Kidney (tissue), 14 donors: ENCODE data around the gene ARMC12. TPM values are rescaled to one million over a fixed set of nuclear protein-coding genes. Genes with fewer than 3 reads are reported as not detected.

ENCODE experiments used
- DNase-seq, 5 donors: peaks; one replicate each; pipeline ENCODE4 v3.0.0-alpha.2; 2013 to 2020
- FAIRE-seq: peaks from 2 replicates; lab custom pipeline; 2012; peaks lifted over from hg19 to GRCh38; lab: Jason Lieb, UNC
- H3K27ac ChIP-seq, 2 donors: one replicate each; pipeline ENCODE4 v1.7.0; 2013; ENCODE audit warnings: low read depth in 2 of 2, low read length in 2 of 2, inconsistent platforms in 1 of 2
- H3K27me3 ChIP-seq: one replicate; pipeline ENCODE4 v1.7.1; 2013; ENCODE audit warnings: low read length, inconsistent platforms; ENCODE audit not compliant: control insufficient read depth, insufficient read depth
- H3K36me3 ChIP-seq, 3 donors: one replicate each; pipeline versions ENCODE4 v1.7.0 to v1.7.1; 2013; ENCODE audit warnings: low read length in 3 of 3, control low read depth in 1 of 3, inconsistent platforms in 1 of 3; ENCODE audit not compliant: insufficient read depth in 3 of 3, control insufficient read depth in 2 of 3
- H3K4me1 ChIP-seq, 3 donors: one replicate each; pipeline versions ENCODE4 v1.7.0 to v1.7.1; 2013; ENCODE audit warnings: low read length in 3 of 3, inconsistent platforms in 1 of 3, low read depth in 1 of 3; ENCODE audit not compliant: control insufficient read depth in 2 of 3, insufficient read depth in 2 of 3
- H3K4me3 ChIP-seq, 3 donors: one replicate each; pipeline versions ENCODE4 v1.7.0 to v1.8.1; 2013; ENCODE audit warnings: low read length in 3 of 3, control low read depth in 1 of 3, inconsistent platforms in 1 of 3
- H3K9ac ChIP-seq, 3 donors: one replicate each; pipeline versions ENCODE4 v1.7.0 to v1.7.1; 2013; ENCODE audit warnings: low read length in 3 of 3, control low read depth in 1 of 3, inconsistent platforms in 1 of 3
- H3K9me3 ChIP-seq, 3 donors: one replicate each; pipeline versions ENCODE4 v1.7.0 to v1.7.1; 2013; ENCODE audit warnings: low read length in 3 of 3, control low read depth in 1 of 3, inconsistent platforms in 1 of 3; ENCODE audit not compliant: control insufficient read depth in 2 of 3, insufficient read depth in 1 of 3
- CTCF ChIP-seq: IDR thresholded peaks from 3 replicates; pipeline ENCODE4 v1.5.1; 2012; ENCODE audit warnings: mild to moderate bottlenecking, moderate library complexity, borderline replicate concordance; ENCODE audit not compliant: insufficient read depth; ENCODE audit errors: extremely low read depth
- intact Hi-C: fragments of 100-400 bp; cut with DNase I; formaldehyde crosslinking; loops from one replicate; pipeline ENCODE4 v1.11.1; 2022
- polyA plus RNA-seq: library from polyadenylated mRNA; stranded (reverse); fragments of 350-450 nt; fragmentation: Illumina TruSeq; extraction: RNeasy Lipid Tissue Mini Kit (QIAGEN cat#74804); gene quantifications from one replicate; pipeline ENCODE4 v1.2.3, GENCODE V29; 2014; ENCODE audit warnings: low read depth, low replicate concordance; ENCODE audit not compliant: insufficient read depth
- total RNA-seq: library from RNA; stranded (reverse); fragmentation: NEBNext Ultra II Directional; extraction: Animal tissue kit (Norgen Biotek cat#: 25700); gene quantifications from one replicate; pipeline ENCODE4 v1.2.1, GENCODE V29; 2021
- donor health status: control.
- donor health status: control.
- donor health status: control.
- donor health status: control.
- donor health status: control.
- donor health status: DM: yes; HTN: yes; CAD: no.
- donor health status: Normal renal cell carcinoma (clear cell type).

The ARMC12 gene
- total and polyA plus RNA-seq, 2 donors from 2014 or later: 0.47 to 0.69 TPM

- FAIRE-seq (no peak), DNase-seq (peak in 1 of 5 donors; percentile 1)
- Histone ChIP-seq H3K27me3 (no peaks in the 10 kb centered on the region), H3K9me3 (no peaks in the 10 kb centered on the region), H3K4me3 (no peak overlapping the region), H3K27ac (no peak overlapping the region), H3K4me1 (no peaks in the 10 kb centered on the region), H3K9ac (no peak overlapping the region), H3K36me3 (no peaks in the 10 kb centered on the region)
- no peak for TF ChIP-seq CTCF
- intact Hi-C loops: no loop called here
Observed at GRCh38 chr6:35708585-35708984, 28.2 kb upstream of the ARMC12 start.

GRCh38 chr6:35710241-35710847 lies 26.5 kb upstream of the ARMC12 start:
- no peaks in the 10 kb centered on the region for H3K36me3 ChIP-seq
- H3K4me1 ChIP-seq: no peaks in the 10 kb centered on the region
- H3K27me3 ChIP-seq: no peaks in the 10 kb centered on the region
- H3K4me3 ChIP-seq: no peak overlapping the region
- FAIRE-seq (no peak), DNase-seq (peak in 1 of 5 donors; percentile 14)
- no peaks in the 10 kb centered on the region for H3K9me3 ChIP-seq
- H3K9ac ChIP-seq: no peak overlapping the region
- no peak overlapping the region for H3K27ac ChIP-seq
- intact Hi-C loops: no loop called here
- no peak for TF ChIP-seq CTCF

- Histone ChIP-seq H3K4me3 (no peak overlapping the region), H3K27ac (no peak overlapping the region), H3K4me1 (no peaks in the 10 kb centered on the region), H3K36me3 (no peaks in the 10 kb centered on the region), H3K9me3 (no peaks in the 10 kb centered on the region), H3K9ac (no peak overlapping the region), H3K27me3 (no peaks in the 10 kb centered on the region)
- no peak for TF ChIP-seq CTCF
- FAIRE-seq (no peak), DNase-seq (peak in 1 of 5 donors; percentile 1)
- intact Hi-C loops: no loop called here
Observed at GRCh38 chr6:35711731-35712130, 25.1 kb upstream of the ARMC12 start.
